Inflammatory macrophage treated with lipopolysaccharide for 4 hours (primary cell): ENCODE measurements around the gene OFD1.
A peak's percentile ranks its signal among the peaks of the same experiment; 100 is the strongest.

Experiments used
- DNase-seq: peaks from one replicate; pipeline ENCODE4 v3.0.0-alpha.2; 2020

Gene OFD1, protein sequence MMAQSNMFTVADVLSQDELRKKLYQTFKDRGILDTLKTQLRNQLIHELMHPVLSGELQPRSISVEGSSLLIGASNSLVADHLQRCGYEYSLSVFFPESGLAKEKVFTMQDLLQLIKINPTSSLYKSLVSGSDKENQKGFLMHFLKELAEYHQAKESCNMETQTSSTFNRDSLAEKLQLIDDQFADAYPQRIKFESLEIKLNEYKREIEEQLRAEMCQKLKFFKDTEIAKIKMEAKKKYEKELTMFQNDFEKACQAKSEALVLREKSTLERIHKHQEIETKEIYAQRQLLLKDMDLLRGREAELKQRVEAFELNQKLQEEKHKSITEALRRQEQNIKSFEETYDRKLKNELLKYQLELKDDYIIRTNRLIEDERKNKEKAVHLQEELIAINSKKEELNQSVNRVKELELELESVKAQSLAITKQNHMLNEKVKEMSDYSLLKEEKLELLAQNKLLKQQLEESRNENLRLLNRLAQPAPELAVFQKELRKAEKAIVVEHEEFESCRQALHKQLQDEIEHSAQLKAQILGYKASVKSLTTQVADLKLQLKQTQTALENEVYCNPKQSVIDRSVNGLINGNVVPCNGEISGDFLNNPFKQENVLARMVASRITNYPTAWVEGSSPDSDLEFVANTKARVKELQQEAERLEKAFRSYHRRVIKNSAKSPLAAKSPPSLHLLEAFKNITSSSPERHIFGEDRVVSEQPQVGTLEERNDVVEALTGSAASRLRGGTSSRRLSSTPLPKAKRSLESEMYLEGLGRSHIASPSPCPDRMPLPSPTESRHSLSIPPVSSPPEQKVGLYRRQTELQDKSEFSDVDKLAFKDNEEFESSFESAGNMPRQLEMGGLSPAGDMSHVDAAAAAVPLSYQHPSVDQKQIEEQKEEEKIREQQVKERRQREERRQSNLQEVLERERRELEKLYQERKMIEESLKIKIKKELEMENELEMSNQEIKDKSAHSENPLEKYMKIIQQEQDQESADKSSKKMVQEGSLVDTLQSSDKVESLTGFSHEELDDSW

DNA sequence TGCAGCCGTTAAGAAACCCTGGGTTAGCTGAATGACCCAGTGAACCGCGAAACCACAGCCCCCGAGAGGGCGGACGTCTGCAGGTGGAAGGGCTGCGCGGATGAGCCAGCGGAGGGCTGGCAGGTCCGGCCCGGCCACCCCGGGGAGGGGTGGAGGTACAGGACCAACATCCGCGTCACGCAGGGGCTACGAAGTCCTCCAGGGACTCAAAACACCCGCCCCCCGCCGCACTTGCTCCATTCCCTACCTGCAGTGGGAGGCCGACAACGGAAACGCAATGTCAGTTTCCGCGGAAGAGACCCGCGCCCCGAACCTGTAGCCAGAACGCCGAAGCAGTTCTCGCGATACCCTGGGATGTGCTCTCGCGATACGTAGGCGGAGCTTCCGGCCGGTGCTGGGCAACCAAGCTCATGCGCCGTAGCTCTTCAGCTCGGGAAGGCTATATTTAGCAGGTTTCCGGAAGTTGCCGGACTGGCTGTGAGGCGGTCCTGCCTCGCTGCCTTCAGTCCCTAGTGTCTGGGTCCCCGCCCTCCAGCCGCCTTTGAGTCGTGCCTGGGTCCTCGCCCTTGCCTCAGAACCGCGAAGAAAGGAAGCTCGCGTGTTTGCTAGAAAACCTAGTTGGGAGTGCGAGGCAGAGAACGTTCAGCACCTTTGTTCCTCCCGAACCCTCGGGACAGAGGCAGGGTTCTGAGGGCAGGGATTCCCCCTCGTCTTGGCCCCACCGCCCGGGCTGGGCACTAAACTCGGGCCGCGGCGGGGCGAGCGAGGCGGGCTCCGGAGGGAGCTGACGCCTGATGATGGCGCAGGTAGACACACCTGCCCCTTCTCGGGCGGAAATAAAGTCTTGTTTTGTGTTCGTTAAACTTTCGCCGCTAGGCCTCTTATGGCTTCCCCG is at the start of gene OFD1, which contains the start of gene TRAPPC2:
OFD1 (plus strand) TSS at position 471 of the 895 bp plus-strand sequence; CDS start at position 795, 324 bp downstream.
TRAPPC2 (minus strand) TSS at position 343 of the 895 bp plus-strand sequence. CDS start 14,657 bp downstream, outside the sequence.
- peak; percentile 95 for DNase-seq

- DNase-seq: no peak
Measured at GRCh38 chrX:13685126-13685763, 49.3 kb upstream of the OFD1 start.

DNA sequence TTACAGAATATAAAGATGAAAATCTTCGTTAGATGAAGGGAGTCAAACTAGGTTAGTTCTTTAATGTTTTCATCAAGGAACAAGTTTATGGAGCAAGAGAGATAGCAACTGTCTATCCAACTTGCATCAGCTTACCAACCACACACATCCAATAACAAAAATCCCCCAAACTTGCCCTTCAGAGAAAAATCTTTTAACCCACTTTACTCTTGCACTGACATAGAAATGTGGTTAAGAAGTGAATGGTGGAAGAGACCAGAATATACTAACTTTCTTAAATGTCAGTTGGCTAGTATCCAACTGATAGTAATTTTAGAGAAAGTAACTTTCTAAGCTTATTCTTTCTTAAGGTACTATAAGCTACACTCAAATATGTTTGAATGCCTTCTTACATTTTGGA is 47.3 kb upstream of the OFD1 start:
- no peak for DNase-seq

GRCh38 chrX:13688384-13688957 is 46.1 kb upstream of the OFD1 start:
- no peak for DNase-seq

GRCh38 chrX:13688958-13689740 is 45.4 kb upstream of the OFD1 start, which contains the start of gene RAB9A:
RAB9A (plus strand) TSS chrX:13689128; CDS start chrX:13708747, 19,619 bp downstream.
- DNase-seq: peak; percentile 72

DNA sequence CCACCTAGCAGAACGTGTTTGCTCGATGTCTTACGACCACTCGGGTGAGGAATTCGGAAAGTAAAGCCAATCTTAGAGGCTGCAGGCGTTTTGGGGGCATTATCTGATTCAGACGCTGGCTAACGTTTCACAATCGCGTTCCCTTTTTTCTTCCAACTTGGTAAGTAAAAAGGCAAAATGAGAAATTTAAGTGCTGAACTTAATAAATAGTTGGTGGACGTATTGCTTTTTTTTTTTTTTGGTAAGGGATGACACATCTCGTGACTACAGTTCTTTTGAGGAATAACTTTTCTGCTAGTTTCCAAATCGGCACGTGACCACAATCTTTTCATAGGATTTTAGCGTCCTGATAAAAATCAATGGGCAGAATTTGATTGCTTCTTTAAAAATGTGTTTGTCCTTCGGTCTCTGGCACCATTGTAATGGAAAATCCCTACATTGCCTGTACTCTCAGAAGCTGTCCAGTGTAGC is 44.8 kb upstream of the OFD1 start:
- peak; percentile 43 for DNase-seq

GRCh38 chrX:13690836-13691235 is 43.7 kb upstream of the OFD1 start:
- no peak for DNase-seq

- no peak for DNase-seq
Measured at GRCh38 chrX:13691841-13692371, 42.6 kb upstream of the OFD1 start.

DNA sequence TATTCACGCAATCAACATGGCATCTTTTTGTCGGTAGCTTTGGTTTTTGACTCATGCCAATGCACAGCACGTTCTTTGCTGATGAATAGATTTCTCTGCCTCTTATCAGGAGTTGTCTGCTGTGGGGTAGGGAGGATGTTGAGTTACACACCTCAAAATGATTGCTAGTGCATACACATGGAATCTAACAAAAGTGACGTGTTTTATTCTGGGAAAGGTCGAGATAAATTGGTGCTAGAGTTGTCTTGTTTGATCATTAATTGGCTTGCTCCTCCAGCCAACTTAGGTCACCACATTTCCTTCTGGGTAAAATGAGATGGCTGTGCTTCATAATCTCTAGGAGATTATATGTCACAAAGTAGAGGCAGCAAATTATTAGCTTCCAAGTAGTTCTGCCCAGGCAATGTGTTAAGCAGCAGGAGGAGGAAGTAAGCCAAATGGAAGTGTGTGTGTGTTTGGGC is 41.7 kb upstream of the OFD1 start:
- DNase-seq: peak; percentile 3

- peak; percentile 23 for DNase-seq
Measured at GRCh38 chrX:13693341-13693961, 41.1 kb upstream of the OFD1 start.

GRCh38 chrX:13694359-13694758 is 40.2 kb upstream of the OFD1 start:
- DNase-seq: no peak

- DNase-seq: no peak
Measured at GRCh38 chrX:13694983-13695382, 39.6 kb upstream of the OFD1 start.

GRCh38 chrX:13695601-13696115 is 38.9 kb upstream of the OFD1 start:
- DNase-seq: no peak

DNA sequence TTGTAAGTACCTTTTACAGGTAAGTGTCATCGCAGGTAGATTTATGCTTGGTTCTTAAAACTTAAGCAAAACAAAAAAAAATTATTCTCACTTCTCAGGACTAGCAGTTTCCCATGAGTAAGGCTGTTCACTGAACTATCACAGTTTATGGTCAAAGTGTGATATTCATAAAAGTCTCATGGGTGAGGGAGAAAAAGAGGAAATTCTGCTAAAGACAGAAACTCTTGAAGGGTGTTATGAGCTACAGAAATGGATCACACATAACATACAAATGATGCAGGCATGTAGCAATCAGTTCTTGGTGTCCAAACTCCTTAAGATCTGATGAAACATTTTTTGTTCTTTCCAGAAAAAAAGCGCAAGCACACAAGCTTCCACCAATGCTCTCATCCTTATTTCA is 37.1 kb upstream of the OFD1 start:
- peak; percentile 82 for DNase-seq

DNA sequence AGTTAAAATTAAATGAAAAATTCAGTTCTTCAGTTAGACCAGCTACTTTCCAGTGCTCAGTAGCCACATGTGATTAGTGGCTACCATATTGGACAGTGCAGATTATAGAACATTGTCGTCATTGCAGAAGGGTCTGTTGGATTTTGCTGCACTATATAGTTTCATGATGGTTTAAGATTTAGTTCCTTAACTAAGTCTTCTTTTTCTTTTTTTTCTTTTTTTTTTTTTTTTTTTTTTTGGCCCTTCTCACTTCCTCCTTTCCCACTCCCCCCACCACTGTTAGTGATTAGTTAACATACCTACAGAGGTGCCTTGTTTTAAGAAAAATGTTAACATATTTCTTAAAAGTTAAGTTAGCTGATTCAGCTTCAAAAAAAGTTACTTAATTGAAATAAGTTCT is 36.6 kb upstream of the OFD1 start:
- DNase-seq: no peak

GRCh38 chrX:13698432-13698831 is 36.1 kb upstream of the OFD1 start:
- no peak for DNase-seq

- peak; percentile 54 for DNase-seq
Measured at GRCh38 chrX:13699183-13699826, 35.2 kb upstream of the OFD1 start.

DNA sequence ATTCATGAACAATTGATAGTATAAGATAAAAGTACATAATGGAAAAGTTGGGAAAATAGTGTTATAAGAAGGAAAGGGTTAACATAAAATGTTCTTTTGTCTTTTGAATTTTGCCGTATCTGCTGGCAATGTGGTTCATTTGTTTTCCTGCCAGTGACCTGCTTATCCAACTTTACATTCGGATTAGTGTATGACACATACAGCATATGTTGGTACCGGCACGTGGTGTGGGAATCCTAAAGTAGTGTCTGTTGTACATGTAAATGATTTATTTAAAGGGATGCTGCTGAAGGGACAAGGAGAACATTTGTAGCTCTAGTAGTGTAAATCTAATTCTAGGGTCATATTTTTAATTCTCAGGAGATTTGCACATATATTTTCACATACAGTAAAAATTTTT is 34.2 kb upstream of the OFD1 start:
- no peak for DNase-seq
